CD4-positive, alpha-beta T cell treated with Interferon alpha-2 for 1 hour (primary cell): ENCODE data around the gene CLNS1A.
A peak's percentile ranks its signal among the peaks of the same experiment; 100 is the strongest.

ENCODE experiments used
- DNase-seq, 2 donors: peaks; one replicate each; pipeline ENCODE4 v3.0.0-alpha.2; 2020 to 2022

Gene CLNS1A

DNA sequence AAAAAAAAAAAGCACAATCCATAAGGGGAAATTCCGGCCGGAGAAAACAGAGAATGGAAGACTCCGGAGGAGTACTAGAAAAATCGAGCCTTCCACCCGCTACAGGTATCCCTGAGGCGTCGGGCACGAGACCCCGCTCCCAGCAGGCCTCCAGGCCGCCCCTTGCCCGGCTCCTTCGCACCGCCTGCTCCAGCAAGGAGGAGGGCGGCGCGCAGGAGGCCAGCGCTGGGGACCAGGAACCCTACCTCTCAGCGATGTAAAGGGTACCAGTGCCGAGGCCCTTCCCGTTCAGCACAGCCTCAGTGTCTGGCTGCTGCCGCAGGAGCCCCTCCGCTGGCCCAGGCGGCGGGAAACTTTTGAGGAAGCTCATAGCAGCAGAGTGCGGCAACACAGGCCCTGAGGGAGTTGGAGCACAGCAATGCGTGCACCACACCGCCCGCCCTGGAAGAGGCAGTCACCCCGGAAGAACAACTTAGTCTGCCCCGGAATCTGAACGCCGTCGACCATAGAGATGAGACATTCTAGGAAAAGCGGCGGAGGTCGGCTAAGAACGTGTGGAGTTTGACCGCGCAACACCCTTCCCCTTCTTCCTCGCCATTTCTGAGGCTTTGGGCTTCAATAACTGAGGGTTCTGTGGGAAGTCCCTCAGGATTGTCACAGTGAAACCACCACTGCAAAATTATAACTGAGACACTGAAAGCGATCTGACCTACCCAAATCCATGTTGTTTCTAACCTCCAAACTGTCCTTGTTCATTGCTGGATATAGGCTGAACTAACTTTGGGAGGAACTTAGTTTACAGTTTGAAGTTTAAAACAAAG, at the start of gene CLNS1A:
Gene CLNS1A, minus strand, starts transcription at position 450 of the 821 bp plus-strand sequence. Its CDS starts 80 bp downstream, at position 370.
- peak; percentile 79 to 83 for DNase-seq

DNA sequence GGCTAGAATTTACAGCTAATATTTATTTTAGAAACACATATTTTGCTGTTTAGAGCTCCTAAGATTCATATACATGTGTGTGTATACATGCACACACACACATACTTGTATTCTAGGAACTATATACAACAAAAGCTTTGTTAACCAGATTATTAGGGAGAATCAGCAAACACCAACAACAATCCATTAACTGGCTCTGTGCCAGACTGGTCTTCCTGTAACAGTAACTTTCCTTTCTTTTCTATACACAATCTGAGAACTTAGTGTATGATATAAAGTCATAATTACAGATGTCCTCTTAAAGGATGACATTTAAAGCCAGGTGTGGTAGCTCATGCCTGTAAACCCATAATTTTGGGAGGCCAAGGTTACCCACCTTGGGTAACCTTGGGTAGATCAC, 49.5 kb upstream of the CLNS1A start:
- DNase-seq, result no peak

DNA sequence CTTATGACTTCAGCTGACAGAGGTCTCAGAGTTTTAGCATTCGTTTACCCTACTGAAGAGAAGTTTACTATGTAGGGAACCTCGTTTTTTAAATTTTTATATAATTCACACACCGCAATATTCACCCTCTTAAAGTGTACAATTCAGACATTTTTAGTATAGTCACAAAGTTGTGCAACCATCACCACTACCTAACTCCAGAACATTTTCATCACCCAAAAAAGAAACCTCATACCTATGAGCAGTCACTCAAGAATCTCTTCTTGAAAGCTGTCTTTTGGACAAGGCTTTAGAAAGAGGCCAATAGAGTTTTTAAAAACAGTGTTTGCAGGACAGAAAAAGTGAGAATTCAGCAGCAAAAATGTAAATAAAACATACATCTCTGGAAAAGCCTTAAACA, 39.5 kb upstream of the CLNS1A start:
- no peak for DNase-seq

DNA sequence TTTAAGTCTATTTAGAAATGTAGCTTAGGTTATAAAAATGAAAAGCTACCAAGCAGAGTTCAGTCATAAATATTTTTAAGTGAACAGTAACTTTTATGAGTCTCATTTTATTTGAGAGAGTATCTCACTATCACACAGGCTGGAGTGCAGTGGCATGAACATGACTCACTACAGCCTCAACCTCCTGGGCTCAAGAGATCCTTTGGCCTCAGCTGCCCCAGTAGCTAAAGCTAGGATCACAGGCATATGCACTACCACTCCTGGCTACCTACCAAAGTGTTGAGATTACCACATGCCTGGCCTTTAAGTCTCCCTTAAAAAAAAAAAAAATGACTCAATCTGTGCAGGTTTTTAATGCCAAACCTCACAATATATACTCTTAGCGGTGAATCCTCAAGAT, 34.7 kb upstream of the CLNS1A start:
- DNase-seq, result no peak

DNA sequence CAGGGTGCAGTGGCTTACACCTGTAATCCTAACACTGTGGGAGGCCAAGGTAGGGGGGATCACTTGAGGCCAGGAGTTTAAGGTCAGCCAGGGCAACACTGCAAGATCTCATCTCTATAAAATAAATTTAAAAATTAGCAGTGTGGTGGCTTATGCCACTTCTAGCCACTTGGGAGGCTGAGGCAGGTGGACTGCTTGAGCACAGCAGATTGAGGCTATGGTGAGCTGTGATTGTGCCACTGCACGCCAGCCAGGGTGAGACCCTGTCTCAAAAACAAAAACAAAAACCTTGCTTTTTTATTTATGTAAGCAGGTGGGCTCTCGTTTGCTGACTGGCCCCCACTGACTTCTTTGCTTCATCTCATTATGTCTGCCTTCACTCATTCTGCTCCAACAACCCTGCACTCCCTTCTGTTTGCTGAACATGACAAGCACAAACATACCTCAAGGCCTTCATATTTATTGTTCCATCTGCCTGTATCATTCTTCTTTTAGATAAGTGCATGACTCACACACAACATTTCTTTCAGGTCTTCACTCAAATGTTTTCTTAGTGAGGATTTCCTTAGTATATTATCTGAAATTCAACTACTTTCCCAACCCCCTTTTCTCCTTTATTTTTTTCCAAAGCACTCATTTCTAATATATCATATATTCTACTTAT, 32.4 kb upstream of the CLNS1A start:
- no peak for DNase-seq

DNA sequence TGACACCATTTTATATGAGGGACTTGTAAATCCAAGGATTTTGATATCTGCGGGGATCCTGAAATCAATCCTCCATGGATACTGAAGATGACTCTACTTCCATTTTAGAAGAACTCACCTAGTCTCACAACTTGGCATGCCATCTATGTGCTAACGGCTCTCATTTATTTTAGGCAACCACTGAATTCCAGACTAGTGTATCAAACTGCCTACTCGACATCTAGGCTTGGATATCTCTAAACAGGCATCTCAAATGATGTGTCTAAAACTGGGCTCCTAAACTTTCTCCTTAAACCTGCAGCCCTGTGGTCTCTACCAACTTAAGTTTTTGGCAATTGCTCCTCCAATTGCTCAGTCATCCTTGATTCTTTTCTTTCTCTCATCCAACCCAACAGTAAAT, 31.2 kb upstream of the CLNS1A start:
- no peak for DNase-seq

- DNase-seq, result no peak
Measured at GRCh38 chr11:77665240-77665965, 27.8 kb upstream of the CLNS1A start.

DNA sequence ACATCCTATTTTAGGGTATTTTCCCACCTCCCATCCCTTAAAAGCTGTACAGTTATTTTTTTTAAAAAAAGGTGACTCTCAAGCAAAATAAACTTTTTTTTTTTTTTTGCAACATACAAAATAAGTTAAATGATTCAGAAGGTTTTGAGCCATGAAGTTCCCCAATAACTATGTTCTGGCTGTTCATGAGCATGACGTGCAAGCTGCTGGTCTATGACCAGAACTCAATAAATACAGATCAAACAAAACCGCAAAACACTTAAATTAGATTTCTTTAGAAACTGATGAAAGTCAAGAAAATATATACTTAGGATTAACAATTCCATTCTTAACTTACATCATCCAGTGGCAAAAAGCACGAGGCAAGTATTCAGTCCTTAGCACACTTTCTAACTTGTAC, 24.1 kb upstream of the CLNS1A start:
- DNase-seq, result no peak

- no peak for DNase-seq
Measured at GRCh38 chr11:77660947-77661346, 23.4 kb upstream of the CLNS1A start.

- DNase-seq, result no peak
Measured at GRCh38 chr11:77658213-77659013, 20.8 kb upstream of the CLNS1A start.

GRCh38 chr11:77656362-77656761, 18.8 kb upstream of the CLNS1A start:
- DNase-seq, result no peak

DNA sequence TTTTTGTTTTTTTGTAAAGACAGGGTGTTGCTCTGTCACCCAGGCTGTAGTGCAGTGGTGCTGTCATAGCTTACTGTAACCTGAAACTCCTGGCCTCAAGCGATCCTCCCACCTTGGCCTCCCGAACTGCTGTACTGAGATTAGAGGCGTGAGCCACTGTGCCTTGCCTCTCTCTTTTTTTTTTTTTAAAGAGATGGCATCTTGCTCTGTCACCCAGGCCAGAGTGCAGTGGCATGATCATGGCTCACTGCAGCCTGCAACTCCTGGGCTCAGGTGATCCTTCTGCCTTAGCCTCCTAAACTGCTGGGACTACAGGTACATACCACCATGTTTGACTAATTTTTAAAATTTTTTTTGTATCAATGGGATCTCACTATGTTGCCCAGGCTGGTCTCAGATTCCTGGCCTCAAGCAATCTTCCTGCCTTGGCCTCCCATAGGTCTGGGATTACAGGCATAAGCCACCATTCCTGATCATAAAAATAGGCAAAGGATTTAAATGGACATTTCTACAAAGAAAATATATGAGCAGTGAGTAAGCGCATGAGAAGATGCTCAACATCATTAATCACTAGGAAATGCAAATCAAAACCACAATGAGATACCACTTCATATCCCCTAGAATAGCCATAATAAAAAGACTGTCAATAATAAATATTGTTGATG, 17.3 kb upstream of the CLNS1A start:
- no peak for DNase-seq

GRCh38 chr11:77650123-77650522, 12.5 kb upstream of the CLNS1A start:
- no peak for DNase-seq

DNA sequence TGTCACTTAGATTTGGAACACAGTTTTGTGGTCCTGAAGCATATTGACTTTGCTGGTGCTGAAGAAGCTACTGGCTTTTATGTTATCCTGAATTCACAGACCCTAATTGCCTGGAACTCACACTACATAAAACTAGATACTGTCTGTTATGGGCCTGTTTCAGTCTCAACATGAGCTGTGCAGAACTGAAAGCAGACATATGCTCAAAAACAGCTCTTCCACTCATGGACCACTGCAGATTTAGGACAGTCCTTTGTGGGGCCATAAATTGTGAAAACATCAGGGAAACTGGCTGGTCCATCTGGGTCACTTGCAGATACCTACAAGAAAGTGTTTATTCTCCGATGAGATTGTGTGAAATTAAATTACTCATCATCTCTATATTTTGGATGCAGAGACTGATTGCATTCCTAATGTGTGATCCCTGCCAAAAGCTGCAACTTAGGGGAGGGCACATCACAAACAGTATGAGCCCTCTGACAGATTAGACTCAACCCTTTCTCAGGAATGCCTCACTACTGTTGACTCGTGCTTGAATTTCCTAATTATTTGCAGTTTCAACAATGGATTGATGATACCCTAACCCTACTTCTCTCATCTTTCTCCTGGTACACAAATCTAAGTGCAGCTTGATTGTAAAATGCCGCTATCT, 10.2 kb upstream of the CLNS1A start:
- no peak for DNase-seq

GRCh38 chr11:77644887-77645286, 7.3 kb upstream of the CLNS1A start:
- no peak for DNase-seq

GRCh38 chr11:77642228-77642627, 4.6 kb upstream of the CLNS1A start:
- no peak for DNase-seq

GRCh38 chr11:77636731-77637344, 756 bp downstream of the CLNS1A start:
- DNase-seq, result peak in 1 of 2 donors; percentile 2

- peak in 1 of 2 donors; percentile 24 for DNase-seq
Measured at GRCh38 chr11:77633926-77634325, 3.7 kb downstream of the CLNS1A start.

- DNase-seq, result no peak
Measured at GRCh38 chr11:77630157-77630710, 7.4 kb downstream of the CLNS1A start.

- DNase-seq, result peak in 1 of 2 donors; percentile 62
Measured at GRCh38 chr11:77619576-77620198, 17.9 kb downstream of the CLNS1A start.
